GM21360 (cell line): ENCODE data around the gene TMUB1.

Experiments used
- ATAC-seq: cut with Tn5 transposase; IDR thresholded peaks from one replicate; pipeline ENCODE4 v1.9.1; 2021; ENCODE audit warnings: mild to moderate bottlenecking, moderate library complexity; ENCODE audit not compliant: unreplicated experiment

Gene TMUB1

DNA sequence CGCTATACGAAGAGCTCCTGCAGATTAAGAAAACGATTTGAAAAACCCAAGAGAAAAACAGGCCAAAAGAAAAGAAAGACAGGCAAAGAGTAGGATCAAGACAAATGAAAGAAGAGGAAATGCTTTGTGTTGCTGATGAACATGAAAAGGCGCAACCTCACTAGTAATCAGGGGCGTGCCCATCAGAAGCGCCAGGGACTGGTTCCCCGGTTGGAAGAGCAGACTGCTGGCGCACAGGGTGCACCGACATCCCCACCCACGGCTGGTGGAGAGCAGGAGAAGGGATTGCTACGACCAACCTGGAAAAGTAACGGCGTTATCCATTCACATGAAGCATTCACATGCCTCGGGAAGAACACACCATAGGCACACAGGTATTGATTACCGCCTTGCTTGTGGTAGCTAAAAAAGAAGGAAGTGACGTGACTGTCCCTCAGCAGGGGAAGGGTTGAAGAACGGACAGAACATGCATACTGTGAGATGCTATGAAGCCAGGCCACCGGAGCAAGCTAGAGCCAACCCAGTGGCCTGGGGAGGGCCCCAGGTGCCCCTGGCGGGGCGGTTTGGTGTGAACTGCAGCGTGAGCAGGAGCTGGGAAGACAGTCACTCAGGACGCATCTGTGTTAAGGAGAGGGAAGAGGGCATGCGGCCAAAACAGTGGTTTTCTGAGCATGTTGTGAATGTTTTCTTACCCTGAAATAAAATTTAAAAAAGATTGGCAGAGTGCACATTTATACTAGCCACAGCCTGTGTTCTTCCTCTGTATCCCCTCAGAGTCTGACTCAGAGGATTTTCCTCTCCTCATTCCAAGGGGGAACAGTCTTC is 21.3 kb upstream of the TMUB1 start:
- no peak for ATAC-seq

- ATAC-seq: no peak
These were observed 20.7 kb upstream of the TMUB1 start for GRCh38 chr7:151103973-151104372.

- no peak for ATAC-seq
These were observed 19.7 kb upstream of the TMUB1 start for GRCh38 chr7:151102991-151103390.

- no peak for ATAC-seq
These were observed 18.5 kb upstream of the TMUB1 start for GRCh38 chr7:151101621-151102396.

- ATAC-seq: no peak
These were observed 17.6 kb upstream of the TMUB1 start for GRCh38 chr7:151100921-151101320.

DNA sequence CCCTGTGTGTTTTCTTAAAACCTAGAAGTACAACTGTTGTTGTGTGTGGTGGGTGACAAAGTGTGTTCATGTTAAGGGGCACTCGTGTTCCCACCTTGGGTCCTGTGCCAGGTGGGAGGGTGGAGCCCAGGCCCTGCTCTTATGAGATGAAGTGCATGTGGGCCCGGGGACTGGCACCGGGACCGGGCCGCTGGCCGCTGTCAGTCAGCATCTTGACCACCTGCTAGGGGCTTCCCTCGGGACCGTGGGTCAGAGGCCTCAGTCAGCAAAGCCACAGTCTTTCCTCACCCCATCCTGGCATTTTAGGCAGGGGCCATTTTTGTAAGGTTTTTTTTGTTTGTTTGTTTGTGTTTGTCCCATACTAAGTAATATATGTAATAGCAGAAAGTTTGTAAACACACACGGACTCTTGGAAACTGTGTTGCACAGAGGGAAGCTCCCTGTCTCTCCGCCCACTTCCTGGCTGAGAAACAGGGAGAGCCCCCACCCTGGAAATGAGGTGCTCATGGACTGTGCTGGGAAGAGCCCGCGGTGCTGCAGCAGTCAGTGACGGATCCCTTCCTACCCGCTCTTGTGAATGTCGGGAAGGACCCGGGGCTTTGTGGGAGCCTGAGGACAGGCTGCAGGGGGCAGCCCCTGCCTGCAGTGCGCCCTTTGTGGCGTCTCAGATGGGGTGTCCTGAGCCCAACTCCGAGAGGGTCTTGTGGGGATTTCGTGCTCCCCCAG is 16.4 kb upstream of the TMUB1 start:
- ATAC-seq: no peak

- no peak for ATAC-seq
These were observed 12.7 kb upstream of the TMUB1 start for GRCh38 chr7:151095828-151096475.

GRCh38 chr7:151095123-151095797 is 12.0 kb upstream of the TMUB1 start:
- no peak for ATAC-seq

GRCh38 chr7:151094675-151095074 is 11.4 kb upstream of the TMUB1 start:
- no peak for ATAC-seq

DNA sequence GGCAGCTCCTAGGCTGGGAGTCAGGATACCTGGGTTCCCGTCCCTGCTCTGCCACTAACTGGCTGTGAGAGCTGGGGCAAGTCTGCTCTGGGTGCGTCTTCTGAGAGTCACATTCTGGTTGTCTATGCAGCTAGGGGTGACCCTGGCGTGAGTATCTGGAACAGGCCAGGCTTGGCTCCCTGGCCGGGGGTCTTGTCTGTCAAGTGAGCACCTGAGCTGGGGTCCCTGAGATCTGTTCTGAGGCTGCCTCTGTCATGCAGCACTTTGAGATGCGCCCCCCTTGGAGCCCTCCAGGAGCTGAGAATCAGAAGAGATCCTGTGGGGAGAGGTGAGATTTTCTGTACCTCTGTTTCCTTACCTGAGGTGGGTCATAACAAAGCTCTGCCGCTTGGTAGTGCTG is 10.5 kb upstream of the TMUB1 start:
- no peak for ATAC-seq

GRCh38 chr7:151091988-151092387 is 8.7 kb upstream of the TMUB1 start:
- no peak for ATAC-seq

DNA sequence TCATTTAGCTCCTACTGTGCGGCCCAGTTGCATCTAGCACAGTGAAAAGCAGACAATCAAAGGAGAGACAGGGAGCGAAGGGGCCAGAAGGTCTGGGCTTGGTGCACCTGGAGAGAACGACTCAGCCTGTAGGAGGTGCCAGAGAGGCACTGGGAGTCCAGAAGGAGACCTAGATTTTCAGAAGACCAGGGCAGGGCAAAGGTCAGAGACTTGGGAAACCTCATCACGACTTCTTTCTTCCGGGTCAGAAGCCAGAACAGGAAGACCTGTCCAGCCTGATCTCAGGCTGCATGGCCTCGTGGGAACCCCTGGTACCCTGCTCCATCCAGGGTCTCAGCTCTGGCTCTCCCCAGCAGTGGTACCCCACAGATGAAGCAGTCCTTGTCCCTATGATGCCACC is 8.1 kb upstream of the TMUB1 start:
- no peak for ATAC-seq

- no peak for ATAC-seq
These were observed 7.7 kb upstream of the TMUB1 start for GRCh38 chr7:151091003-151091402.

DNA sequence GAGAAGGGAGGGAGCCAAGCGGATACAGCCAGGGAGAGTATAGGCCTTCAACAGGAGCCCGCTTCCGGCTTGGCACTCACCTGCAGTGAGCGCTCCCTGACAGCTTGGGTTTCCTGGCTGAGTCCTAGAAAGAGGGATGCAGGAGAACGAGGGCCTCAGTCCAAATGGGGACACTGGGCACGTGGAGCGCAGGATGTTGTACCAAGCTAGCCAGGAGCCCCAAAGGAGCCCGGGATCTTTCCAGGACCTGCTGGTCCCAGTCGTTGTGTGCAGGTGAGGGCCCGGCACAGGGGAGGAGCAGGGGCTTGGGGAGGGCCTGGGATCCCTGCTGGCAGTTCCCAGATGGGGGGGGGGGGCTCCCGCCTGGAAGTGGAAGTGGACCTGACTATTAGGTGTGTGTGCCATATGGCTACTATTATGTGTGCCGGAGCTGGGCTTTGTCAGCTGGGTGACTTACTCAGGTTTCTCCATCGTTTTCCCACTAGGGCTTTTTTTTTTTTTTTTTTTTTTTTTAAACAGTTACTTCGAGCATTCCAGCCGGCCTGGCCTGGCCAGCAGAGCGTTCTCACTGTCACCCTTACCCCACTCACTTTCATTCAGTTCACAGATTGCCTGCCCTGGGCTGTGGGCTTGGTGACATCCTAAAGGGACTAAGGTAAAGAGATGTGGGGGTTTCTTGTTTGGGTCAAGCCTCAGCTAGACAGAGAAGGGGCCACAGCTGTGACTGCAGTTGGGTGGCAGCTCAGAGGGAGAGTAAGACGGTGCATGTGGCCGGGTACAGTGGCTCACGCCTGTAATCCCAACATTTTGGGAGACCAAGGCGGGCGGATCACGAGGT is 6.8 kb upstream of the TMUB1 start:
- no peak for ATAC-seq

GRCh38 chr7:151088856-151089699 is 5.8 kb upstream of the TMUB1 start:
- no peak for ATAC-seq

GRCh38 chr7:151088019-151088855 is 4.9 kb upstream of the TMUB1 start:
- ATAC-seq: no peak

GRCh38 chr7:151087245-151088018 is 4.1 kb upstream of the TMUB1 start:
- no peak for ATAC-seq
